Measurements from ENCODE around the gene UQCC2.

- TF ChIP-seq CTCF (IDR thresholded peaks at IDR 0.05) (no peak), POLR2A (IDR thresholded peaks at IDR 0.05) (no peak)
Observed at GRCh38 chr6:33704215-33705066, 7.1 kb downstream of the UQCC2 start.
